ENCODE data around the gene SYT9. TPM values are rescaled to one million over a fixed set of nuclear protein-coding genes. Genes with fewer than 3 reads are reported as not detected.

Gene SYT9
- polyA plus RNA-seq, 2 of the 4 experiments (the other 2 are of a cell fraction), result 0.10 TPM; not detected in 1

- ChIA-PET CTCF (no interaction called here), POLR2A (no interaction called here)
- H3K4me3 ChIP-seq, result no peak overlapping the region
- ATAC-seq (no peak), FAIRE-seq (no peak), DNase-seq (ENCODE audit: low read depth in 1 of 2, low spot score in 1 of 2) (no peak)
- no peaks in the 10 kb centered on the region for H3K4me1 ChIP-seq
- no peak overlapping the region for H3K27ac ChIP-seq
- H3K4me2 ChIP-seq, result no peak overlapping the region
- WGBS (ENCODE audit: missing lambda C conversion rate), result 10% methylated on average over 3 of the region's 3 CpGs
- no peak for TF ChIP-seq SREBF2 (IDR thresholded peaks at IDR 0.05)
- no peak for TF ChIP-seq PBX3 (IDR thresholded peaks at IDR 0.05)
- TF ChIP-seq USF2 (IDR thresholded peaks at IDR 0.05), result no peak
- TF ChIP-seq JUNB (IDR thresholded peaks at IDR 0.05), result no peak
- no peak for TF ChIP-seq CEBPB (IDR thresholded peaks at IDR 0.05)
- TF ChIP-seq CTCF (IDR thresholded peaks at IDR 0.05), result no peak
- TF ChIP-seq EP300 (IDR thresholded peaks at IDR 0.05), result no peak
- TF ChIP-seq RAD21 (conservative IDR thresholded peaks at IDR 0.05 in 1 of 2, IDR thresholded peaks at IDR 0.05 in 1 of 2), result no peak
- TF ChIP-seq E2F6 (IDR thresholded peaks at IDR 0.05; ENCODE audit: borderline replicate concordance, low read depth), result no peak
- no peak for TF ChIP-seq RCOR1 (IDR thresholded peaks at IDR 0.05; ENCODE audit: low read depth, low read length)
- TF ChIP-seq REST (IDR thresholded peaks at IDR 0.05), result no peak
- no peak for TF ChIP-seq MAX (IDR thresholded peaks at IDR 0.05)
- no peak for TF ChIP-seq ZFP36 (IDR thresholded peaks at IDR 0.05; ENCODE audit: borderline replicate concordance, partially characterized antibody)
- TF ChIP-seq HES2 (IDR thresholded peaks at IDR 0.05), result no peak
- no peak for TF ChIP-seq ZSCAN20 (CRISPR knock-in tag; IDR thresholded peaks at IDR 0.05)
- TF ChIP-seq FOSL2 (IDR thresholded peaks at IDR 0.05), result no peak
- TF ChIP-seq FOSL2 (CRISPR knock-in tag; IDR thresholded peaks at IDR 0.05), result no peak
- no peak for TF ChIP-seq CHD4 (IDR thresholded peaks at IDR 0.05; ENCODE audit: borderline replicate concordance)
- no peak for TF ChIP-seq FOXS1 (CRISPR knock-in tag; IDR thresholded peaks at IDR 0.05)
- H3K9me3 ChIP-seq, result no peaks in the 10 kb centered on the region
These were observed 60.2 kb downstream of the SYT9 start for GRCh38 chr11:7311903-7312302.

Measured in A549 (cell line).